Thyroid gland (tissue), 4 donors: ENCODE results near the gene ZNF26.

Experiments
- CTCF ChIP-seq, 6 experiments: fragments of 200-600 bp in 3 of 6; fragments of 450-650 bp in 3 of 6; sonication (generic) in 3 of 6; IDR thresholded peaks; one replicate each; pipeline ENCODE4 v1.5.1; 2016 to 2019; ENCODE audit warnings: antibody characterized with exemption in 6 of 6, mild to moderate bottlenecking in 2 of 6, inconsistent platforms in 1 of 6, moderate library complexity in 1 of 6
- POLR2A ChIP-seq, 2 donors: fragments of 450-650 bp; IDR thresholded peaks; one replicate each; pipeline ENCODE4 v1.6.1; 2017; ENCODE audit warnings: antibody characterized with exemption in 2 of 2, mild to moderate bottlenecking in 2 of 2, moderate library complexity in 1 of 2

- TF ChIP-seq CTCF (IDR thresholded peaks at IDR 0.05) (no peak), POLR2A (IDR thresholded peaks at IDR 0.05) (no peak)
Observed at GRCh38 chr12:132948146-132949066, 37.8 kb upstream of the ZNF26 start.
